ENCODE data around the gene ELL2. TPM values are rescaled to one million over a fixed set of nuclear protein-coding genes. Genes with fewer than 3 reads are reported as not detected.

ELL2 gene
- total RNA-seq: 39.4 and 48.1 TPM in 2 replicates

DNA sequence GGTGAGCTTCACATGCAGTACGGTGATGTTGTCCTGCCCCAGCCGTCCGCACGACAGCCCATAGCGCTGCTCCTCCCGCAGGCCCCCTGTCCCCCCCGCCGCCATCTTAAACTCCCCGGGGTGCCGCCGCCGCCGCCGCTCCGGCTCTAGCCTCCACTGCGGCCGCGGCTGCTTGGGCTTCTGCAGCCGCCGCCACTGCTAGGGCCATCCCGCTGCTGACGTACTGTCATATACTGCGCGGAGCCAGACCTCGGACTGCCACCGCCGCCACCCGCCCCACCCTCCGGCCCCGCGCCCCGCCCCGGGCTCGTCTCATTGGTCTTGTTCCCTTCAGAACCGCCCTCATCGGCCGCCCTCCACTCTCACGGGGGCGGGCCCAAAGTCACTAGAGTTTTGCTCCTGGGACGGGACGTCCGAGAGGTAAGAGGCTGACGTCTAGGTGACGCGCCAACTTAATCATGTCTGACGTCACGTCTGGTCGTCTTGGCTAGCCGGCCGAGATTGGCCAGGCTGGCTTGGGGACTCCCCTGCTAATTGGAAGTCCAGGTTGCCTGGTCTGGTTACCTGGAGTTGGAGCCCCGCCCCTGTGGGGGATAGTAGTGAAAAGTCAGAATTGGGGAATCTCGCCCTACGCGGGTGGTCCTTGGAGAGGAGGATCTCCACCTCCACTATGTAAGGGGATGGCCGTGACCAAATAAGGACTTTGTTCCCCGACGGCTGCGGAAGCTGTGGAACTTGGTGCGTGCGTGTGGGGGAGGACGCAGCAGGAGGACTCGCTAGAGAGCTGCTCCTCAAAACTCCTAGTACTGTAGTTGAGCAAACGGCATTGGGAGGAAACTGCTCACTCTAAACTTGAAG, at the start of gene ELL2:
Gene ELL2 (minus strand): TSS at position 235 of the 858 bp plus-strand sequence. CDS start 130 bp downstream, at position 105.

Other genes with a start within 250 kb of the ELL2 start
- gene RHOBTB3, start 230.5 kb downstream of the ELL2 start, total RNA-seq: 120 and 154 TPM in 2 replicates
- 24.8 and 59.6 TPM in 2 replicates for gene GLRX, start 139.1 kb downstream of the ELL2 start, total RNA-seq

Measured in smooth muscle cell of the pulmonary artery (primary cell).